CD4-positive, alpha-beta T cell treated with Interferon alpha-2 for 1 hour (primary cell): ENCODE data around the gene MYRFL.
"Not testable (repeated sequence)": the region's sequence is repeated elsewhere in the genome, so short reads cannot be mapped to it uniquely, and the experiment has no call there.

ENCODE experiments used
- DNase-seq, 2 donors: peaks; one replicate each; pipeline ENCODE4 v3.0.0-alpha.2; 2020 to 2022

MYRFL gene

GRCh38 chr12:69994086-69994485 is 169.1 kb downstream of the MYRFL start:
- not testable (repeated sequence) for DNase-seq

- DNase-seq, result no peak
Measured at GRCh38 chr12:69994724-69995173, 169.7 kb downstream of the MYRFL start.

GRCh38 chr12:69996241-69996640 is 171.2 kb downstream of the MYRFL start:
- DNase-seq, result no peak

- DNase-seq, result no peak
Measured at GRCh38 chr12:69996722-69997121, 171.7 kb downstream of the MYRFL start.

GRCh38 chr12:69998011-69998410 is 173.0 kb downstream of the MYRFL start:
- DNase-seq, result no peak

GRCh38 chr12:69998922-69999321 is 173.9 kb downstream of the MYRFL start:
- DNase-seq, result no peak

- DNase-seq, result no peak
Measured at GRCh38 chr12:69999561-69999960, 174.5 kb downstream of the MYRFL start.

GRCh38 chr12:70002097-70002911 is 177.3 kb downstream of the MYRFL start:
- DNase-seq, result no peak

GRCh38 chr12:70002912-70003255 is 177.9 kb downstream of the MYRFL start:
- DNase-seq, result no peak

GRCh38 chr12:70005864-70006618 is 181.0 kb downstream of the MYRFL start:
- no peak for DNase-seq

GRCh38 chr12:70006619-70006973 is 181.6 kb downstream of the MYRFL start:
- no peak for DNase-seq

GRCh38 chr12:70007687-70008086 is 182.7 kb downstream of the MYRFL start:
- no peak for DNase-seq
